Ascending aorta (tissue), 2 donors: ENCODE results near the gene CNTNAP2. TPM values are rescaled to one million over a fixed set of nuclear protein-coding genes. Genes with fewer than 3 reads are reported as not detected.

Experiments used
- DNase-seq, 2 donors: peaks; one replicate each; pipeline ENCODE4 v3.0.0-alpha.2; 2019; ENCODE audit warnings: low spot score in 2 of 2
- H3K27ac ChIP-seq, 2 donors: fragments of 200-600 bp; sonication (generic); one replicate each; pipeline ENCODE4 v1.5.1; 2016 to 2017; ENCODE audit warnings: mild to moderate bottlenecking in 1 of 2
- H3K27me3 ChIP-seq: fragments of 200-600 bp; sonication (generic); one replicate; pipeline ENCODE4 v1.5.1; 2017
- H3K36me3 ChIP-seq, 2 donors: fragments of 200-600 bp; sonication (generic); one replicate each; pipeline ENCODE4 v1.5.1; 2016
- H3K4me1 ChIP-seq, 2 donors: fragments of 200-600 bp; sonication (generic); one replicate each; pipeline ENCODE4 v1.5.1; 2016 to 2017; ENCODE audit warnings: mild to moderate bottlenecking in 1 of 2
- H3K4me3 ChIP-seq, 2 donors: fragments of 200-600 bp; sonication (generic); one replicate each; pipeline ENCODE4 v1.5.1; 2016 to 2017; ENCODE audit warnings: mild to moderate bottlenecking in 1 of 2
- H3K9me3 ChIP-seq, 2 donors: fragments of 200-600 bp; sonication (generic); one replicate each; pipeline ENCODE4 v1.5.1; 2016
- CTCF ChIP-seq, 3 experiments: fragments of 200-600 bp in 2 of 3; fragments of 450-650 bp in 1 of 3; sonication (generic) in 2 of 3; IDR thresholded peaks; one replicate each; pipeline ENCODE4 v1.5.1; 2016 to 2019; ENCODE audit warnings: antibody characterized with exemption in 3 of 3, mild to moderate bottlenecking in 1 of 3, moderate library complexity in 1 of 3
- intact Hi-C: fragments of 100-400 bp; cut with DNase I; formaldehyde crosslinking; loops from one replicate; pipeline ENCODE4 v1.15.1; 2023
- total RNA-seq: library from RNA; depleted of rRNA; stranded (reverse); fragments of >200 nt; gene quantifications from one replicate; pipeline ENCODE4 v1.1.0, GENCODE V29; 2016

CNTNAP2 gene
- total RNA-seq, 1 donor from 2014 or later: not detected

DNA sequence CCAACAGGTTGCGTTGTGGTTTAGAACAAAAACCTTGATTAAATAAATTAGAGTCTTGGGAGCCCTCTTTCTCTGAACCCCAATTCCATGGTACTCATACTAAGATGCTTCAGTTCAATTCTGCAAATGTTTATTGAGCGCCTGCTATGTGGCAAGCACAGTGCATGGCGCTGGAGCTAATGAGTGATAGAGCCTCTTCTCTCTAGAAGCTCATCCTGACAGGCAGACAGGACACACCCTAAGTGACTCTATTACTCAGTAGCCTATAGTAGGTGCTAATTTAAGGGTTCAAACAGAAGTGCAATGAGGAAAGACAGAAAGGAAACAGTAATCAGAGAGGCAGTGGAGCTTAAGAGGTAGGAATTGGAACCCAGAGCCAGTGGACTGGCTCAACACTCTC lies 2349.5 kb downstream of the CNTNAP2 start:
- Histone ChIP-seq H3K4me1 (no peaks in the 10 kb centered on the region), H3K27ac (no peak overlapping the region), H3K27me3 (no peaks in the 10 kb centered on the region), H3K36me3 (no peaks in the 10 kb centered on the region), H3K4me3 (no peak overlapping the region), H3K9me3 (no peaks in the 10 kb centered on the region)
- intact Hi-C loops: no loop called here
- no peak for DNase-seq
- TF ChIP-seq CTCF (IDR thresholded peaks at IDR 0.05): no peak

- no peaks in the 10 kb centered on the region for H3K27me3 ChIP-seq
- H3K9me3 ChIP-seq: no peaks in the 10 kb centered on the region
- no peak for DNase-seq
- intact Hi-C loops: no loop called here
- no peak overlapping the region for H3K27ac ChIP-seq
- no peaks in the 10 kb centered on the region for H3K36me3 ChIP-seq
- H3K4me3 ChIP-seq: no peak overlapping the region
- no peak for TF ChIP-seq CTCF (IDR thresholded peaks at IDR 0.05)
- H3K4me1 ChIP-seq: no peaks in the 10 kb centered on the region
Measured at GRCh38 chr7:148468700-148469098, 2352.1 kb downstream of the CNTNAP2 start.
